Liver (tissue), 2 donors: Measurements from ENCODE around the gene RASSF1.

Experiments
- TF ChIP-seq, protein P1 (sequence below): IDR thresholded peaks from 2 replicates; pipeline ENCODE4 v1.6.1; 2016; ENCODE audit warnings: antibody characterized with exemption, mild to moderate bottlenecking
- TF ChIP-seq, protein P2 (sequence below): fragments of 150-350 bp; IDR thresholded peaks from 2 replicates; pipeline ENCODE4 v1.5.1; 2017; ENCODE audit warnings: improper control_type of control experiment, low read depth, low read length; ENCODE audit not compliant: missing input control
- donor health status: healthy.

- TF ChIP-seq, protein P1, sequence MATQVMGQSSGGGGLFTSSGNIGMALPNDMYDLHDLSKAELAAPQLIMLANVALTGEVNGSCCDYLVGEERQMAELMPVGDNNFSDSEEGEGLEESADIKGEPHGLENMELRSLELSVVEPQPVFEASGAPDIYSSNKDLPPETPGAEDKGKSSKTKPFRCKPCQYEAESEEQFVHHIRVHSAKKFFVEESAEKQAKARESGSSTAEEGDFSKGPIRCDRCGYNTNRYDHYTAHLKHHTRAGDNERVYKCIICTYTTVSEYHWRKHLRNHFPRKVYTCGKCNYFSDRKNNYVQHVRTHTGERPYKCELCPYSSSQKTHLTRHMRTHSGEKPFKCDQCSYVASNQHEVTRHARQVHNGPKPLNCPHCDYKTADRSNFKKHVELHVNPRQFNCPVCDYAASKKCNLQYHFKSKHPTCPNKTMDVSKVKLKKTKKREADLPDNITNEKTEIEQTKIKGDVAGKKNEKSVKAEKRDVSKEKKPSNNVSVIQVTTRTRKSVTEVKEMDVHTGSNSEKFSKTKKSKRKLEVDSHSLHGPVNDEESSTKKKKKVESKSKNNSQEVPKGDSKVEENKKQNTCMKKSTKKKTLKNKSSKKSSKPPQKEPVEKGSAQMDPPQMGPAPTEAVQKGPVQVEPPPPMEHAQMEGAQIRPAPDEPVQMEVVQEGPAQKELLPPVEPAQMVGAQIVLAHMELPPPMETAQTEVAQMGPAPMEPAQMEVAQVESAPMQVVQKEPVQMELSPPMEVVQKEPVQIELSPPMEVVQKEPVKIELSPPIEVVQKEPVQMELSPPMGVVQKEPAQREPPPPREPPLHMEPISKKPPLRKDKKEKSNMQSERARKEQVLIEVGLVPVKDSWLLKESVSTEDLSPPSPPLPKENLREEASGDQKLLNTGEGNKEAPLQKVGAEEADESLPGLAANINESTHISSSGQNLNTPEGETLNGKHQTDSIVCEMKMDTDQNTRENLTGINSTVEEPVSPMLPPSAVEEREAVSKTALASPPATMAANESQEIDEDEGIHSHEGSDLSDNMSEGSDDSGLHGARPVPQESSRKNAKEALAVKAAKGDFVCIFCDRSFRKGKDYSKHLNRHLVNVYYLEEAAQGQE = no peak
- TF ChIP-seq, protein P2, sequence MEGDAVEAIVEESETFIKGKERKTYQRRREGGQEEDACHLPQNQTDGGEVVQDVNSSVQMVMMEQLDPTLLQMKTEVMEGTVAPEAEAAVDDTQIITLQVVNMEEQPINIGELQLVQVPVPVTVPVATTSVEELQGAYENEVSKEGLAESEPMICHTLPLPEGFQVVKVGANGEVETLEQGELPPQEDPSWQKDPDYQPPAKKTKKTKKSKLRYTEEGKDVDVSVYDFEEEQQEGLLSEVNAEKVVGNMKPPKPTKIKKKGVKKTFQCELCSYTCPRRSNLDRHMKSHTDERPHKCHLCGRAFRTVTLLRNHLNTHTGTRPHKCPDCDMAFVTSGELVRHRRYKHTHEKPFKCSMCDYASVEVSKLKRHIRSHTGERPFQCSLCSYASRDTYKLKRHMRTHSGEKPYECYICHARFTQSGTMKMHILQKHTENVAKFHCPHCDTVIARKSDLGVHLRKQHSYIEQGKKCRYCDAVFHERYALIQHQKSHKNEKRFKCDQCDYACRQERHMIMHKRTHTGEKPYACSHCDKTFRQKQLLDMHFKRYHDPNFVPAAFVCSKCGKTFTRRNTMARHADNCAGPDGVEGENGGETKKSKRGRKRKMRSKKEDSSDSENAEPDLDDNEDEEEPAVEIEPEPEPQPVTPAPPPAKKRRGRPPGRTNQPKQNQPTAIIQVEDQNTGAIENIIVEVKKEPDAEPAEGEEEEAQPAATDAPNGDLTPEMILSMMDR = no peak
Measured at GRCh38 chr3:50378757-50379156, 38.1 kb upstream of the RASSF1 start.
